HG03066 (cell line): ENCODE results near the gene RABGAP1.

Experiments used
- ATAC-seq: cut with Tn5 transposase; IDR thresholded peaks from one replicate; pipeline ENCODE4 v1.9.1; 2021; ENCODE audit warnings: low read depth; ENCODE audit not compliant: unreplicated experiment

RABGAP1 gene

GRCh38 chr9:123043081-123043939 is 102.5 kb downstream of the RABGAP1 start:
- ATAC-seq: no peak

- ATAC-seq: no peak
Measured at GRCh38 chr9:123044586-123044985, 103.8 kb downstream of the RABGAP1 start.

- no peak for ATAC-seq
Measured at GRCh38 chr9:123046406-123047195, 105.8 kb downstream of the RABGAP1 start.

- ATAC-seq: no peak
Measured at GRCh38 chr9:123048748-123049147, 107.9 kb downstream of the RABGAP1 start.

GRCh38 chr9:123049589-123050222 is 108.9 kb downstream of the RABGAP1 start:
- no peak for ATAC-seq

- no peak for ATAC-seq
Measured at GRCh38 chr9:123053046-123053445, 112.2 kb downstream of the RABGAP1 start.

- no peak for ATAC-seq
Measured at GRCh38 chr9:123053711-123054110, 112.9 kb downstream of the RABGAP1 start.

- no peak for ATAC-seq
Measured at GRCh38 chr9:123058834-123059233, 118.0 kb downstream of the RABGAP1 start.

GRCh38 chr9:123059472-123060220 is 118.8 kb downstream of the RABGAP1 start:
- no peak for ATAC-seq

GRCh38 chr9:123061216-123061615 is 120.4 kb downstream of the RABGAP1 start:
- no peak for ATAC-seq

- ATAC-seq: no peak
Measured at GRCh38 chr9:123062351-123063176, 121.7 kb downstream of the RABGAP1 start.

GRCh38 chr9:123063177-123063598 is 122.4 kb downstream of the RABGAP1 start:
- no peak for ATAC-seq

- no peak for ATAC-seq
Measured at GRCh38 chr9:123063896-123064295, 123.1 kb downstream of the RABGAP1 start.

GRCh38 chr9:123064716-123065115 is 123.9 kb downstream of the RABGAP1 start:
- ATAC-seq: no peak

- no peak for ATAC-seq
Measured at GRCh38 chr9:123065196-123065595, 124.4 kb downstream of the RABGAP1 start.

GRCh38 chr9:123067136-123067535 is 126.3 kb downstream of the RABGAP1 start:
- ATAC-seq: no peak

GRCh38 chr9:123069010-123069481 is 128.2 kb downstream of the RABGAP1 start:
- no peak for ATAC-seq

GRCh38 chr9:123070198-123070597 is 129.4 kb downstream of the RABGAP1 start:
- no peak for ATAC-seq

GRCh38 chr9:123072407-123072995 is 131.7 kb downstream of the RABGAP1 start:
- ATAC-seq: no peak
